WTC11 (cell line): ENCODE measurements around the gene RASD1.

Experiments
- ETV6 ChIP-seq: sonication (generic); formaldehyde crosslinking; IDR thresholded peaks from 2 replicates; pipeline ENCODE4 v1.8.1; 2022; ENCODE audit warnings: mild to moderate bottlenecking, missing genetic modification reagents
- IRF2 ChIP-seq: sonication (generic); formaldehyde crosslinking; IDR thresholded peaks from 2 replicates; pipeline ENCODE4 v1.8.0; 2022; ENCODE audit warnings: low read depth, missing genetic modification reagents, borderline replicate concordance
- TP53 ChIP-seq: sonication (generic); formaldehyde crosslinking; IDR thresholded peaks from 2 replicates; pipeline ENCODE4 v1.8.1; 2023; ENCODE audit warnings: mild to moderate bottlenecking, missing genetic modification reagents
- TF ChIP-seq, protein P1 (sequence below): fragments of 200-600 bp; IDR thresholded peaks from 2 replicates; pipeline ENCODE4 v1.8.0; 2022; ENCODE audit warnings: antibody characterized with exemption

DNA sequence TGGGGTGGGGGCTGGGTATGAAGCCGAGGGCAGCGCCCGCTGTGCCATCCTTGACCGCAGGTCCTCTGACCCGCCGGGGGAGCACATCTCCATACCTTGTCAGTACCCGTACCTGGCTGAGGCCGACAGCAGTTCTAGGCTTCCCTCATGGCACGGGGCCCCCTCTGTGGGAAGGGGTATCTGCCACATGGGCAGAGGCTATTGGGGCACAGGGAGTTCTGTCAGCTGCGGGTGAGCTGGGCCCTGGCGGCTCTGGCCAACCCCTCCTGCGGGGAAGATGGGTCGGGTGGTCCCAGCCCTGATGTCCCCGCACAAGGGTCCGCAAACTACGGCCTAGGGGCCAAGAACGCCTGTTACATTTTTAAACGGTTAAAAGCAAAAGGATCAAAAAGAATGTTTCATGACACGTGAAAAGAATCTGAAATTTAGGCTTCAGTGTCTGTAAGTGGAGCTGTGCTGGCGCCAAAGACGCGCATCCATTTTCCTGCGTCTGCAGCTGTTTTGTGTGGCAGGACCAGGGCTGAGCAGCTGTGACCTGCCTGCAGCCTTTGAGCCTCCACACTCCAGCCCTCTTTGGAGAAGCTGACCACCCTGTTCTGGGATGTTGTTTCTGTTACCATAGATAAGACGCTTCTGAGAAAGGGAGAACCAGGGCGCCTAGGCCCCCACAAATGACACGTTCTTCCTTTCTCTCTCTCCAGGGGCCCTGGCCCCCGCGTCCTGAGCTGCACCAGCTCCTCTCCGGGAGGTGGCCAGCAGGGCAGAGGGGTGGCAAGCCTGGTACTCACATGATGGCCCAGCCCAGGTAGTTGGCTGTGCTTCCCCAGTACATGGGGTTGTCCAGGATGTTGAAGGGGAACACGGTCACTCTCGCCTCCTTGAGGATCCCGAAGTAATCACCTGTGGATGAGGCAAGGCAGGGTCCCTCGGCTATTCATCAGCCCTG, 12.7 kb upstream of the RASD1 start:
- TF ChIP-seq IRF2 (no peak), ETV6 (CRISPR knock-in tag) (no peak), TP53 (CRISPR knock-in tag) (no peak)
- TF ChIP-seq, protein P1, sequence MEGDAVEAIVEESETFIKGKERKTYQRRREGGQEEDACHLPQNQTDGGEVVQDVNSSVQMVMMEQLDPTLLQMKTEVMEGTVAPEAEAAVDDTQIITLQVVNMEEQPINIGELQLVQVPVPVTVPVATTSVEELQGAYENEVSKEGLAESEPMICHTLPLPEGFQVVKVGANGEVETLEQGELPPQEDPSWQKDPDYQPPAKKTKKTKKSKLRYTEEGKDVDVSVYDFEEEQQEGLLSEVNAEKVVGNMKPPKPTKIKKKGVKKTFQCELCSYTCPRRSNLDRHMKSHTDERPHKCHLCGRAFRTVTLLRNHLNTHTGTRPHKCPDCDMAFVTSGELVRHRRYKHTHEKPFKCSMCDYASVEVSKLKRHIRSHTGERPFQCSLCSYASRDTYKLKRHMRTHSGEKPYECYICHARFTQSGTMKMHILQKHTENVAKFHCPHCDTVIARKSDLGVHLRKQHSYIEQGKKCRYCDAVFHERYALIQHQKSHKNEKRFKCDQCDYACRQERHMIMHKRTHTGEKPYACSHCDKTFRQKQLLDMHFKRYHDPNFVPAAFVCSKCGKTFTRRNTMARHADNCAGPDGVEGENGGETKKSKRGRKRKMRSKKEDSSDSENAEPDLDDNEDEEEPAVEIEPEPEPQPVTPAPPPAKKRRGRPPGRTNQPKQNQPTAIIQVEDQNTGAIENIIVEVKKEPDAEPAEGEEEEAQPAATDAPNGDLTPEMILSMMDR, result no peak
